ENCODE measurements around the gene LAYN.

LAYN gene, protein sequence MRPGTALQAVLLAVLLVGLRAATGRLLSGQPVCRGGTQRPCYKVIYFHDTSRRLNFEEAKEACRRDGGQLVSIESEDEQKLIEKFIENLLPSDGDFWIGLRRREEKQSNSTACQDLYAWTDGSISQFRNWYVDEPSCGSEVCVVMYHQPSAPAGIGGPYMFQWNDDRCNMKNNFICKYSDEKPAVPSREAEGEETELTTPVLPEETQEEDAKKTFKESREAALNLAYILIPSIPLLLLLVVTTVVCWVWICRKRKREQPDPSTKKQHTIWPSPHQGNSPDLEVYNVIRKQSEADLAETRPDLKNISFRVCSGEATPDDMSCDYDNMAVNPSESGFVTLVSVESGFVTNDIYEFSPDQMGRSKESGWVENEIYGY

DNA sequence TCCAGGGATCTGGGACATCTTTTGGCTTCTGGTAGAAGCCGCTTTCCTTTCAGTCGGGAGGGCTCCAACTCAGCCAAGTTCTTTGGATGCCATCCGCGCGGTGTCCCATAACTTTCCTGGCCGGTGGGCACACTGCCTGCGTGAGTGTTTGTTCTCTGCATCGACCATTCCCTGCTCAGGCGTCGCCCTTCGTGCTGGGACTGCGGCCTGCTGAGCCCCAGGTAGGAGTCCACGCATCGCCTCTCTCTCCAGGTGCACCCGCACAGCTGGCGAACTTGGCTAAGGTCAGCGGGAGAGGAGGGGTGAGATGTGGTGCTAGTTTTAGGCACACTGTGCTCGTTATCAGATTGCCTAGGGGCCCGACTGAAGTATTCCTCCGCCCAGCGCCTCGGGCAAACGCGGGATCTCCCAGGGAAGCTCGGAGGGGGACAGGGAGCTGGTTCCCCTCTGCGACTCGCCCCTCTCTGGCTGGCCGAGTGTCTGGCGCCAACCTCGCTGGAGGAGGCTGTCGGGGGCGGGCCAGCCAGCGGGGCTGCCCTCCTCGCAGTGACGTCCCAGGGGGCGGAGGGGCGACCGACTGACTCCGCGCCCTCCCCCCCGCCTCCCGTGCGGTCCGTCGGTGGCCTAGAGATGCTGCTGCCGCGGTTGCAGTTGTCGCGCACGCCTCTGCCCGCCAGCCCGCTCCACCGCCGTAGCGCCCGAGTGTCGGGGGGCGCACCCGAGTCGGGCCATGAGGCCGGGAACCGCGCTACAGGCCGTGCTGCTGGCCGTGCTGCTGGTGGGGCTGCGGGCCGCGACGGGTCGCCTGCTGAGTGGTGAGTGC, at the start of gene LAYN:
TSS of gene LAYN (plus strand) at position 607 of the 823 bp plus-strand sequence. CDS start at position 731, 124 bp downstream.
- DNase-seq (ENCODE audit: low read depth) = no peak
- TF ChIP-seq, protein P1, sequence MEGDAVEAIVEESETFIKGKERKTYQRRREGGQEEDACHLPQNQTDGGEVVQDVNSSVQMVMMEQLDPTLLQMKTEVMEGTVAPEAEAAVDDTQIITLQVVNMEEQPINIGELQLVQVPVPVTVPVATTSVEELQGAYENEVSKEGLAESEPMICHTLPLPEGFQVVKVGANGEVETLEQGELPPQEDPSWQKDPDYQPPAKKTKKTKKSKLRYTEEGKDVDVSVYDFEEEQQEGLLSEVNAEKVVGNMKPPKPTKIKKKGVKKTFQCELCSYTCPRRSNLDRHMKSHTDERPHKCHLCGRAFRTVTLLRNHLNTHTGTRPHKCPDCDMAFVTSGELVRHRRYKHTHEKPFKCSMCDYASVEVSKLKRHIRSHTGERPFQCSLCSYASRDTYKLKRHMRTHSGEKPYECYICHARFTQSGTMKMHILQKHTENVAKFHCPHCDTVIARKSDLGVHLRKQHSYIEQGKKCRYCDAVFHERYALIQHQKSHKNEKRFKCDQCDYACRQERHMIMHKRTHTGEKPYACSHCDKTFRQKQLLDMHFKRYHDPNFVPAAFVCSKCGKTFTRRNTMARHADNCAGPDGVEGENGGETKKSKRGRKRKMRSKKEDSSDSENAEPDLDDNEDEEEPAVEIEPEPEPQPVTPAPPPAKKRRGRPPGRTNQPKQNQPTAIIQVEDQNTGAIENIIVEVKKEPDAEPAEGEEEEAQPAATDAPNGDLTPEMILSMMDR (IDR thresholded peaks at IDR 0.05; ENCODE audit: control insufficient read depth, insufficient read depth, low read depth, low read length, missing control alignments) = no peak
- H3K4me3 ChIP-seq (ENCODE audit: control insufficient read depth, low read depth, low read length) = peak within 1 kb of the TSS; percentile 81

DNA sequence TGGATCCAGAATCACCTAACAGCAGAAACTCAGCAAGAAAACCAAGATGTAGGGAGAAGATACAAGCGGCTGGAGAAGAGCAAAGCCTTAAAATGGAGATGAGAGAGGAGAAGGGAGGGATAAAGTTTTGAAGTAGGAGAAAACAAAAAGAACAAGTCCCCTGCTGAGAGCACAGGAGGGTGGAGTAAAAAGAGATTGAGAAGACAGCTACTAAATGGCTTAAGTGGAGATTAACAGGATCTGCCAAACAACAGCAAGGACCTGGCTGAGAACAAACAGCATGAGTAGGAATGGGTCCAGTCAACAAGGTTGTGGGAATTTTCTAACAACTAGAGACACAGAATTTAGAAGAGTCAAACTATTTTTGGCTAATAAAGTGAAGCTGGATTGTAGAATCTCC, 46.5 kb upstream of the LAYN start:
- no peak overlapping the region for H3K4me3 ChIP-seq (ENCODE audit: control insufficient read depth, low read depth, low read length)
- TF ChIP-seq, protein P1 (IDR thresholded peaks at IDR 0.05; ENCODE audit: control insufficient read depth, insufficient read depth, low read depth, low read length, missing control alignments) = no peak
- DNase-seq (ENCODE audit: low read depth) = no peak

DNA sequence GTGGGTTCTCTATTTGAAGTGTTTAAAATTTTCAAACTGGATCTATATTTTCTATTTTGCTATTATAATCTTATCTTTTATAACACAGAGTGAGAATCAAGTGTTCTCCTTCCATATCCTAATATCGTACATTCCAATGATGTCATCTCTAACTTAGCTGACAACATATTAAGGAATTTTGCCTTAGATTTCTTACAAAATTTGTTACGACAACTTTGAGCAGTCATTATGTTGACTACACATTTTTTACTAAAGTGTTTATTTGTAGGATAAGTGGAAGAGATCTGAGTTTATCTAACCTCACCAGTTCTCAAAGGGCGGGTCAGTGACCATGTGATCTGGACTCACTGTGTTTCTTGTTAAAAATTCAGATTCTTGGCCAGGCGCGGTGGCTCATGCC, 41.0 kb upstream of the LAYN start:
- H3K4me3 ChIP-seq (ENCODE audit: control insufficient read depth, low read depth, low read length) = no peak overlapping the region
- TF ChIP-seq, protein P1 (IDR thresholded peaks at IDR 0.05; ENCODE audit: control insufficient read depth, insufficient read depth, low read depth, low read length, missing control alignments) = no peak
- DNase-seq (ENCODE audit: low read depth) = no peak

DNA sequence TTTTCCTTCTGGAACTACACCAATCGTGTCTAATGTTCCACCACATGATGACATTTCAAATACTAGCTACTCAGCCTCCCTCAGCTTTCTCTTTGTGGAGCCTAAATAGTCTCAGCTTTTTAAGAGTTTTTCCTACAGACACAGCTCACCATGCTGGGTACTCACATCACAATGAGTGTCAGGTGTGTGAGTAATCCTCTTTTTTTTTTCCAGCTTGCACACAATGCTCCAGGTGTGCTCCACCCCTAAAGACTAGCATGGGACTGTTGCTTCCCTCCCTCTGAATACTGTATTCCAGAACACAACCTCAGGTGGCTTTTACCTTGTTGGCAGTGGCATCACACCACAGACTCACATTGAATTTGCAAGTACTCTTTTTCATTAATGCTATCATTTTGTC, 40.0 kb upstream of the LAYN start:
- no peak for DNase-seq (ENCODE audit: low read depth)
- no peak overlapping the region for H3K4me3 ChIP-seq (ENCODE audit: control insufficient read depth, low read depth, low read length)
- TF ChIP-seq, protein P1 (IDR thresholded peaks at IDR 0.05; ENCODE audit: control insufficient read depth, insufficient read depth, low read depth, low read length, missing control alignments) = no peak

DNA sequence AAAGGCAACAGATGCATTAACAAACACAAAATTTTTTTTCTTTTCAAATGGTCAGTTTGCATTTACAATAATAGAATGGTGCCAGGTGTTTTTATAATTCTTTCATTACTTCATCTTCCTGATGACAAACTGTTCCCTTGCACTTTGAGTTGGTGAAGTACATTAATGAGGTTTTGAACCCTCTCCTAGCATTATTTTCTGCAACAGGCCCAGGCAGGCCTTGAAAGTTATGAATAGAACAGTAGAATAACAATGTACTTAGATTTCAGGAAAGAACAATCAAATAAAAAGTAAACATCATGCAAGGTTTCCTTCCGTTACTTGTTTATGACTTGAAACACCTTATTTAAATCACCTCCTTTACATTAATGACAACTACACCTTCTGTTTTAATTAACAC, 37.9 kb upstream of the LAYN start:
- TF ChIP-seq, protein P1 (IDR thresholded peaks at IDR 0.05; ENCODE audit: control insufficient read depth, insufficient read depth, low read depth, low read length, missing control alignments) = no peak
- H3K4me3 ChIP-seq (ENCODE audit: control insufficient read depth, low read depth, low read length) = no peak overlapping the region
- DNase-seq (ENCODE audit: low read depth) = no peak

DNA sequence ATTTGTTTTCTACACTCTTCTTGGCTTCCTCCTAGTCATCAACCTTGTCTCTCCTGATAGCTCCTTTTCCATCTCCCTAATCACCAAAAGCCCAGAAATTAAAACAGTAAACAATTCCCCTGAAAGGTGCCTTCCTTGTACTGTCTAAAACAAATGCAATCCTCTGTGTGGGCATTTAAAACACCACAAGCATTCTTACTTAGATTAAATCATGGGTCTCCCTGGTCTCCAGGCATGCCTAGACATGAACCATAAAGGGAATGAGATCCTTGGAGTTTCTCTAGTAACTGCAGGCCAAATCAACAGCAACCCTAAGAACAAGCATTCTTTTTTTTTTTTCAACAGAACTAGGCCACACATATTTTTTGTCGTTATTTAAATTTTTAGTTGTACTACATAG, 30.2 kb upstream of the LAYN start:
- H3K4me3 ChIP-seq (ENCODE audit: control insufficient read depth, low read depth, low read length) = no peak overlapping the region
- TF ChIP-seq, protein P1 (IDR thresholded peaks at IDR 0.05; ENCODE audit: control insufficient read depth, insufficient read depth, low read depth, low read length, missing control alignments) = no peak
- DNase-seq (ENCODE audit: low read depth) = no peak
